RPMI8226 (cell line): ENCODE data around the gene GPR68.
"Not testable (repeated sequence)": the region's sequence is repeated elsewhere in the genome, so short reads cannot be mapped to it uniquely, and the experiment has no call there.

Source experiments
- DNase-seq: peaks from one replicate; pipeline ENCODE4 v3.0.0-alpha.2; 2015

GPR68 gene

GRCh38 chr14:91272341-91273272 lies 28.1 kb upstream of the GPR68 start:
- no peak for DNase-seq

DNA sequence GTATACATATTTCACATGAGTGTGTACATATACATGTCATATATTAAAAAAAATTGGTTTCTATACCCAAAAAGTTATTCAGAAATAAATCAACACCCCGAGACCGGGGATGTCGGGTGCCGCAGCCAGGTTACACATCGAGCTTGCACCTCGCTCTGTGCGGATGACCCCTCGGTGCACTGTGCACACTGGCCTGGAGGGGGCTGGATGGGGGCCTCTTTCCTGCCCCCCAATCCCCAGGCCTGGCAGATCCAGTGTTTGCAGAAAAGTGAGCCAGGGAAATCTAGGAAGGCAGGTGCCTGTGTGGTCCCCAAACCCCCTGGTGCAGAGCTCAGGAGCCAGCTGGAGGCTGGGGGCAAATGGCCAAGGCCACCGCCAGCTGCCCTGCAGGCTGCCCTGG lies 27.1 kb upstream of the GPR68 start:
- DNase-seq = no peak

GRCh38 chr14:91270619-91271018 lies 26.1 kb upstream of the GPR68 start:
- no peak for DNase-seq

- DNase-seq = no peak
These were observed 25.7 kb upstream of the GPR68 start for GRCh38 chr14:91270188-91270587.

- DNase-seq = no peak
These were observed 24.8 kb upstream of the GPR68 start for GRCh38 chr14:91269076-91269991.

GRCh38 chr14:91267965-91268437 lies 23.5 kb upstream of the GPR68 start:
- DNase-seq = no peak

DNA sequence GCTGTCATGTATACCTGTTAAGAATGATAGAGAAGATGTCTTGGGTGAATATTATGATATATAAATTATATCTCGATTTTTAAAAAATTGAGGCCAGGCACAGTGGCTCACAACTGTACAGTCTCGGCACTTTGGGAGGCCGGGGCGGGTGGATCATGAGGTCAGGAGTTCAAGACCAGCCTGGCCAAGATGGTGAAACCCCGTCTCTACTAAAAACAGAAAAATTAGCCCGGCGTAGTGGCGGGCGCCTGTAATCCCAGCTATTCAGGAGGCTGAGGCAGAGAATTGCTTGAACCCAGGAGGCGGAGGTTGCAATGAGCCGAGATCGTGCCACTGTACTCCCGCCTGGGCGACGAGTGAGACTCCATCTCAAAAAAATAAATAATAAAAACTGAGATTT lies 21.8 kb upstream of the GPR68 start:
- DNase-seq = not testable (repeated sequence)

GRCh38 chr14:91265404-91265803 lies 20.9 kb upstream of the GPR68 start:
- DNase-seq = no peak

- DNase-seq = no peak
These were observed 19.9 kb upstream of the GPR68 start for GRCh38 chr14:91264151-91265150.

- DNase-seq = no peak
These were observed 18.8 kb upstream of the GPR68 start for GRCh38 chr14:91263329-91263728.

- DNase-seq = no peak
These were observed 17.6 kb upstream of the GPR68 start for GRCh38 chr14:91261986-91262549.

DNA sequence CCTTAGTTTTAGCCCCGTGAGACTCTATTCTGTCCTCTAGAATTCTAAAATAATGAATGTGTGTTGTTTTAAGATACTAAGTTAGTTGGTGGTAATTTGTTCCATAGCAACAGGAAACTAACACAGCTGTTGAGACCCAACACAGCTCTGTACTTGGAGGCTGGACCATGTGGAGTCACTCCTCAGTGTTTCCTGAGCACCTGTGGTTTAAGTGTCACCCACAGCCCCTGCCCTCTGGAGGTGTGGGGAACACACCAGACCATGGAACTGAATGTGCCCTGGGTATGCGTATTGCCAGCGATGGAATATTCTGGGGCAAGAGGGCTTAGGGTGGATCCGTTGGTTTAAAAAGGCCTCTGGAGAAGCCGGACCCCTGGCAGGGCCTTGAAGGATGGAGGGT lies 16.6 kb upstream of the GPR68 start:
- DNase-seq = no peak

GRCh38 chr14:91258876-91259275 lies 14.4 kb upstream of the GPR68 start:
- no peak for DNase-seq

- no peak for DNase-seq
These were observed 13.6 kb upstream of the GPR68 start for GRCh38 chr14:91258011-91258618.

DNA sequence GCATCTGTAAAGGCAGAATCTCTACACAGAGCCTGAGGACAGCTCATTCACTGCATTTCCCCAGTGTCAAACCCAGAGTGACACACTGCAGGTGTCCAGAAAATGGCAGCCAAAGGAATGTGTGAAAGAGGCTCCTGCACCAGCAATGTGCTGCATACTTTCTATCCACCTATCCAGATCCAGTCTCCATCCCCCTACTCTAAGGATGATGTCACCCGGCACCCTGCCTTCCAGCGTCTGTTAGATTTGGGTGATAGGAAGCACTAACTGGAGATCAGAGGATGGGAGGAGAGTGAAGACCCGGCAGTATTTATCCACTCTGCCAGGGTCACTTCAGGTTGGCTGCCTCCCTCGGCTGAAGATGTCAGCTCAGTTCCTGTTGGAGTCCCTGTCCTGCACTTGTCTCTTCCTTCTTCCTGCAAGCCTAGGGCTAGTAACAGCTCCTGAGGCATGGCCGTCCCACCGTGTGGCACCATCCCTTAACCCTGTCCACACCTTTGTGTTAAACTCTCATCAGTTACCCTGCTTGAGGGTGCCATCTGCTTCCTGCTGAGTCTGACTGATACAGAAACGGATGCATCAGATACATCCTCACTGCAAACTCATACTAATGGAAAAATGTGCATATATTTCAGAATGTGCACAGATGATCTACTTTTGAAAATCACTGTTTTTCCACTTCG lies 13.0 kb upstream of the GPR68 start:
- no peak for DNase-seq

DNA sequence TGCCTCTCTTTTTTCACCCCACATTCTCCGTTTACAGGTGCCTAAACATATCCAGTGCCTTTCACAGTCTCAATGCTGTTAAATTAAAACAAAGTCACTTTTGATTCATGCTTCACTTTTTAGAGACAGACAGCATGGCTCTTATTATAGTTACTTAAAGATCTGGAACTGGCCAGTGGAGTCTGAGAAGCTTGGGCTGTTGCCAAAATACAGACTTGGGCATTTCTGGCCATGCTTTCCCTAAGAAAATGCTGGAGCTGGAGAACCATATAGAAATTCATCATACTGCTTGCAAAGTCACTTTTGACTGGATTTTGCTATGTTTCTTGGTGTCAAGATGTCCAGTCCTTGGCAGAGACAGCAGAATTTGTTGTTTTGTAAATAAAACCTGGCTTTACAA lies 12.2 kb upstream of the GPR68 start:
- no peak for DNase-seq

- no peak for DNase-seq
These were observed 10.7 kb upstream of the GPR68 start for GRCh38 chr14:91255026-91255695.

- no peak for DNase-seq
These were observed 10.0 kb upstream of the GPR68 start for GRCh38 chr14:91254461-91254860.

DNA sequence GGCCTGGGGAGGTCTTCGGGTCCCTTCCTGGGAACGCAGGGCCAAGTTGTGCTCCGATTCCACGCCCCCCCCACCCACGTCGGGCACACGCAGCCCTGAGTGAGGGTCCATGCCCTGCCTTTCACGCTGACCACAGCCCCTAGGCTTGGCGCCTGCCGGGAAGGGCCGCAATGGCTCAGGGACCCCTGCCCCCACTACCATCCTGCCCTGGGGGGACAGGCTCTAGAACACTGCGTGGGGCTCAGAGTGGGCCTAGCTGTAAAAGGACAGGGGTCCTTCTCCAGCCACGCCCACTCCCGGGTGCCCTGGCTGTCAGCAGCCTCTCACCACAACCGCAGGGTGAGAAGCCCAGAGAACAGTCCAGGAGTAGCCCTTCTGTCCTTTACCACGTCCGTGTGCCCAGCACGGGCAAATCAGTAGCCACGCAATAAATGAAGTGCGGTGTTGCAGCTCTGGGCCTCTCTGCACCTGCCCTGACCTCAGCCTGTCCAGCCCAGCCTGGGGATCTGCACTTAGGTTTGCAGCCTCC lies 9.4 kb upstream of the GPR68 start:
- no peak for DNase-seq
